ENCODE results near the gene OR9K2.

GRCh38 chr12:55116152-55116551 is 10.1 kb upstream of the OR9K2 start:
- no peak for TF ChIP-seq POLR2AphosphoS5 (IDR thresholded peaks at IDR 0.05; ENCODE audit: low read depth)
- TF ChIP-seq, protein P1, sequence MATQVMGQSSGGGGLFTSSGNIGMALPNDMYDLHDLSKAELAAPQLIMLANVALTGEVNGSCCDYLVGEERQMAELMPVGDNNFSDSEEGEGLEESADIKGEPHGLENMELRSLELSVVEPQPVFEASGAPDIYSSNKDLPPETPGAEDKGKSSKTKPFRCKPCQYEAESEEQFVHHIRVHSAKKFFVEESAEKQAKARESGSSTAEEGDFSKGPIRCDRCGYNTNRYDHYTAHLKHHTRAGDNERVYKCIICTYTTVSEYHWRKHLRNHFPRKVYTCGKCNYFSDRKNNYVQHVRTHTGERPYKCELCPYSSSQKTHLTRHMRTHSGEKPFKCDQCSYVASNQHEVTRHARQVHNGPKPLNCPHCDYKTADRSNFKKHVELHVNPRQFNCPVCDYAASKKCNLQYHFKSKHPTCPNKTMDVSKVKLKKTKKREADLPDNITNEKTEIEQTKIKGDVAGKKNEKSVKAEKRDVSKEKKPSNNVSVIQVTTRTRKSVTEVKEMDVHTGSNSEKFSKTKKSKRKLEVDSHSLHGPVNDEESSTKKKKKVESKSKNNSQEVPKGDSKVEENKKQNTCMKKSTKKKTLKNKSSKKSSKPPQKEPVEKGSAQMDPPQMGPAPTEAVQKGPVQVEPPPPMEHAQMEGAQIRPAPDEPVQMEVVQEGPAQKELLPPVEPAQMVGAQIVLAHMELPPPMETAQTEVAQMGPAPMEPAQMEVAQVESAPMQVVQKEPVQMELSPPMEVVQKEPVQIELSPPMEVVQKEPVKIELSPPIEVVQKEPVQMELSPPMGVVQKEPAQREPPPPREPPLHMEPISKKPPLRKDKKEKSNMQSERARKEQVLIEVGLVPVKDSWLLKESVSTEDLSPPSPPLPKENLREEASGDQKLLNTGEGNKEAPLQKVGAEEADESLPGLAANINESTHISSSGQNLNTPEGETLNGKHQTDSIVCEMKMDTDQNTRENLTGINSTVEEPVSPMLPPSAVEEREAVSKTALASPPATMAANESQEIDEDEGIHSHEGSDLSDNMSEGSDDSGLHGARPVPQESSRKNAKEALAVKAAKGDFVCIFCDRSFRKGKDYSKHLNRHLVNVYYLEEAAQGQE (IDR thresholded peaks at IDR 0.05; ENCODE audit: insufficient replicate concordance, low read depth) = no peak
